ENCODE measurements around the gene CLDN5. TPM values are rescaled to one million over a fixed set of nuclear protein-coding genes. Genes with fewer than 3 reads are reported as not detected.

The CLDN5 gene
- total and polyA plus RNA-seq, 2 of the 8 experiments (the other 6 are each of a cell fraction or from before 2014, with no cell fraction given), result 1.2 to 1.6 TPM

GRCh38 chr22:19490628-19491230 lies 33.5 kb downstream of the CLDN5 start:
- Histone ChIP-seq H4K5ac (ENCODE audit: insufficient read length, low read depth, low read length) (no peak overlapping the region), H2BK15ac (ENCODE audit: low read length) (no peak overlapping the region), H4K8ac (ENCODE audit: extremely low read depth, insufficient read depth, low read length) (no peak overlapping the region), H3K9ac (replicated peaks in 1 of 4; ENCODE audit: extremely low read depth in 1 of 4, low read depth in 3 of 4, low read length in 3 of 4) (no peak overlapping the region), H3K14ac (ENCODE audit: insufficient read length) (no peak overlapping the region), H3K23ac (ENCODE audit: insufficient read length) (no peak overlapping the region), H3K4me1 (replicated peaks in 1 of 4; ENCODE audit: control insufficient read depth in 3 of 4, insufficient read depth in 4 of 4, low read length in 3 of 4) (no peaks in the 10 kb centered on the region), H3K27me3 (replicated peaks in 1 of 4; ENCODE audit: control insufficient read depth in 3 of 4, extremely low read depth in 1 of 4, insufficient read depth in 3 of 4, low read length in 3 of 4) (no peaks in the 10 kb centered on the region), H3K23me2 (ENCODE audit: low read depth, low read length) (no peaks in the 10 kb centered on the region), H3K4ac (replicated peaks; ENCODE audit: insufficient read length, low read depth, low read length) (no peak overlapping the region), H3K79me1 (ENCODE audit: low read depth, low read length) (no peaks in the 10 kb centered on the region; the same call in 1 of the 2 replicates), H3K4me2 (ENCODE audit: insufficient read depth in 1 of 2, low read depth in 2 of 2, low read length in 2 of 2) (no peak overlapping the region), H3K27ac (ENCODE audit: low read depth, low read length) (no peak overlapping the region), H3K9me3 (ENCODE audit: insufficient read depth in 2 of 2, low read depth in 1 of 2, low read length in 1 of 2) (no peaks in the 10 kb centered on the region), H2BK5ac (ENCODE audit: low read depth, low read length) (no peak overlapping the region), H2BK120ac (replicated peaks; ENCODE audit: low read depth, low read length) (no peak overlapping the region), H2AK5ac (ENCODE audit: low read depth, low read length) (no peak overlapping the region), H2BK20ac (ENCODE audit: low read length) (no peak overlapping the region), H4K20me1 (replicated peaks in 1 of 2; ENCODE audit: control insufficient read depth in 1 of 2, insufficient read depth in 2 of 2, low read length in 2 of 2) (peaks cover 0 to 3% of the 10 kb centered on the region in 2 experiments), H4K91ac (replicated peaks; ENCODE audit: insufficient read length, low read length) (no peak overlapping the region), H2BK12ac (ENCODE audit: low read depth, low read length) (no peak overlapping the region), H3K79me2 (ENCODE audit: control insufficient read depth in 1 of 2, insufficient read depth in 2 of 2, low read length in 2 of 2) (no peaks in the 10 kb centered on the region), H3K36me3 (ENCODE audit: control insufficient read depth in 2 of 4, insufficient read depth in 4 of 4, low read length in 3 of 4) (peaks cover 11 to 49% (median 25%) of the 10 kb centered on the region in 4 experiments; a peak in 7 of 8 replicates), H3K4me3 (ENCODE audit: extremely low read depth in 1 of 4, insufficient read depth in 2 of 4, low read depth in 3 of 4, low read length in 4 of 4) (no peak overlapping the region), H3K18ac (ENCODE audit: extremely low read depth, low read length) (no peak overlapping the region), H2AFZ (ENCODE audit: low read length) (no peak overlapping the region), H3K56ac (replicated peaks; ENCODE audit: insufficient read length, low read depth, low read length) (no peak overlapping the region)
- FAIRE-seq, result no peak
- ChIA-PET POLR2A (ENCODE audit: partially characterized antibody) (interaction anchor here (1.4 kb wide), 1 partner anchor 14 kb away, joined by 3 read pairs; no protein-coding TSS in a partner anchor), CTCF (ENCODE audit: partially characterized antibody) (interaction anchor here (0.7 to 1.3 kb wide), 3 partner anchors 12 to 1708 kb away, joined by 3 to 4 read pairs (median 4); no protein-coding TSS in a partner anchor)
- WGBS, 2 experiments (ENCODE audit: extremely low coverage in 1 of 2, insufficient coverage in 1 of 2, insufficient read length in 1 of 2, insufficient replicate concordance in 2 of 2, low coverage in 1 of 2, low lambda C conversion rate in 2 of 2, missing lambda C conversion rate in 1 of 2), result 91% methylated on average over 5 of the region's 5 CpGs; no CpG with 5 or more reads in 1 of the 2 experiments
- no peak for DNase-seq (ENCODE audit: low read depth in 1 of 2, low spot score in 2 of 2)
- TF ChIP-seq CHD2 (IDR thresholded peaks at IDR 0.05; ENCODE audit: low read length) (no peak), RBBP5 (IDR thresholded peaks at IDR 0.05; ENCODE audit: borderline replicate concordance, low read depth, low read length) (no peak), ZNF274 (IDR thresholded peaks at IDR 0.05; ENCODE audit: borderline replicate concordance, extremely low read depth, low read length) (no peak), BCL11A (IDR thresholded peaks at IDR 0.05; ENCODE audit: low read depth in 2 of 2, low read length in 2 of 2) (no peak), POLR2A (IDR thresholded peaks at IDR 0.05; ENCODE audit: control extremely low read depth in 1 of 2, low read depth in 2 of 2, low read length in 2 of 2) (no peak), GABPA (IDR thresholded peaks at IDR 0.05; ENCODE audit: borderline replicate concordance, insufficient read depth, low read length) (no peak), JUN (IDR thresholded peaks at IDR 0.05; ENCODE audit: low read depth, low read length) (no peak), RNF2 (IDR thresholded peaks at IDR 0.05; ENCODE audit: borderline replicate concordance, low read depth, low read length, missing control alignments, poor library complexity, severe bottlenecking) (no peak), CTCF (IDR thresholded peaks at IDR 0.05; ENCODE audit: control extremely low read depth in 1 of 3, insufficient read depth in 1 of 3, low read depth in 1 of 3, low read length in 3 of 3) (no peak)

Data from H1 (cell line).